HEK293 (cell line): ENCODE results near the gene CDKN2A.

Experiments used
- FEZF1 ChIP-seq: fragments of 450-650 bp; formaldehyde crosslinking; IDR thresholded peaks from 2 replicates; pipeline ENCODE4 v1.5.1; 2016; ENCODE audit warnings: missing biosample characterization, missing genetic modification characterization
- KLF9 ChIP-seq: fragments of 450-650 bp; formaldehyde crosslinking; IDR thresholded peaks from 2 replicates; pipeline ENCODE4 v1.5.1; 2016; ENCODE audit warnings: missing biosample characterization, missing genetic modification characterization, low read depth
- OVOL3 ChIP-seq: fragments of 450-650 bp; formaldehyde crosslinking; IDR thresholded peaks from 2 replicates; pipeline ENCODE4 v1.5.1; 2016; ENCODE audit warnings: missing biosample characterization, missing genetic modification characterization
- RBAK ChIP-seq: fragments of 450-650 bp; formaldehyde crosslinking; IDR thresholded peaks from 2 replicates; pipeline ENCODE4 v1.5.1; 2016; ENCODE audit warnings: missing biosample characterization, missing genetic modification characterization
- SP7 ChIP-seq: fragments of 450-650 bp; formaldehyde crosslinking; IDR thresholded peaks from 2 replicates; pipeline ENCODE4 v1.5.1; 2016; ENCODE audit warnings: missing biosample characterization, missing genetic modification characterization
- ZBTB17 ChIP-seq: fragments of 450-650 bp; formaldehyde crosslinking; IDR thresholded peaks from 2 replicates; pipeline ENCODE4 v1.5.1; 2016; ENCODE audit warnings: missing biosample characterization, missing genetic modification characterization
- ZFHX2 ChIP-seq: fragments of 450-650 bp; formaldehyde crosslinking; conservative IDR thresholded peaks from 2 replicates; pipeline ENCODE4 v1.5.1; 2016; ENCODE audit warnings: missing biosample characterization, missing genetic modification characterization
- ZNF121 ChIP-seq: fragments of 450-650 bp; formaldehyde crosslinking; IDR thresholded peaks from 2 replicates; pipeline ENCODE4 v1.5.1; 2016; ENCODE audit warnings: missing biosample characterization, missing genetic modification characterization
- ZNF23 ChIP-seq: fragments of 450-650 bp; formaldehyde crosslinking; IDR thresholded peaks from 2 replicates; pipeline ENCODE4 v1.5.1; 2016; ENCODE audit warnings: missing biosample characterization, missing genetic modification characterization, borderline replicate concordance
- ZNF391 ChIP-seq: fragments of 450-650 bp; formaldehyde crosslinking; IDR thresholded peaks from 2 replicates; pipeline ENCODE4 v1.5.1; 2016; ENCODE audit warnings: low read depth, missing biosample characterization, missing genetic modification characterization, borderline replicate concordance
- ZNF549 ChIP-seq: fragments of 450-650 bp; IDR thresholded peaks from 2 replicates; pipeline ENCODE4 v1.5.1; 2018; ENCODE audit warnings: missing biosample characterization, missing genetic modification characterization, mild to moderate bottlenecking, inconsistent platforms, moderate library complexity
- ZNF571 ChIP-seq: fragments of 450-650 bp; formaldehyde crosslinking; IDR thresholded peaks from 2 replicates; pipeline ENCODE4 v1.5.0; 2017; ENCODE audit warnings: missing biosample characterization, missing genetic modification characterization
- ZNF621 ChIP-seq: fragments of 450-650 bp; formaldehyde crosslinking; IDR thresholded peaks from 2 replicates; pipeline ENCODE4 v1.5.1; 2017; ENCODE audit warnings: missing biosample characterization, missing genetic modification characterization
- ZNF623 ChIP-seq: fragments of 450-650 bp; formaldehyde crosslinking; IDR thresholded peaks from 2 replicates; pipeline ENCODE4 v1.5.1; 2016; ENCODE audit warnings: missing biosample characterization, missing genetic modification characterization
- ZNF624 ChIP-seq: fragments of 450-650 bp; formaldehyde crosslinking; IDR thresholded peaks from 2 replicates; pipeline ENCODE4 v1.5.1; 2017; ENCODE audit warnings: missing biosample characterization, missing genetic modification characterization
- ZNF654 ChIP-seq: fragments of 450-650 bp; formaldehyde crosslinking; IDR thresholded peaks from 2 replicates; pipeline ENCODE4 v1.5.1; 2016; ENCODE audit warnings: low read depth, missing biosample characterization, missing genetic modification characterization
- ZNF791 ChIP-seq: fragments of 450-650 bp; formaldehyde crosslinking; IDR thresholded peaks from 2 replicates; pipeline ENCODE4 v1.5.1; 2016; ENCODE audit warnings: missing biosample characterization, missing genetic modification characterization
- TF ChIP-seq, protein P1 (sequence below): fragments of 450-650 bp; formaldehyde crosslinking; IDR thresholded peaks from 2 replicates; pipeline ENCODE4 v1.5.1; 2017; ENCODE audit warnings: missing biosample characterization, missing genetic modification characterization
- TF ChIP-seq, protein P2 (sequence below): fragments of 450-650 bp; formaldehyde crosslinking; conservative IDR thresholded peaks from 2 replicates; pipeline ENCODE4 v1.5.1; 2016; ENCODE audit warnings: low read depth, missing biosample characterization, missing genetic modification characterization
- TF ChIP-seq, protein P3 (sequence below): fragments of 450-650 bp; formaldehyde crosslinking; IDR thresholded peaks from 2 replicates; pipeline ENCODE4 v1.5.1; 2016; ENCODE audit warnings: missing biosample characterization, missing genetic modification characterization, low read depth
- TF ChIP-seq, protein P4 (sequence below): fragments of 450-650 bp; formaldehyde crosslinking; IDR thresholded peaks from 2 replicates; pipeline ENCODE4 v1.5.1; 2017; ENCODE audit warnings: missing biosample characterization, missing genetic modification characterization
- TF ChIP-seq, protein P5 (sequence below): fragments of 450-650 bp; IDR thresholded peaks from 2 replicates; pipeline ENCODE4 v1.5.1; 2018; ENCODE audit warnings: missing biosample characterization, mild to moderate bottlenecking, missing genetic modification characterization
- TF ChIP-seq, protein P6 (sequence below): fragments of 450-650 bp; formaldehyde crosslinking; optimal IDR thresholded peaks from 2 replicates; pipeline ENCODE3; 2016; ENCODE audit warnings: missing biosample characterization, mild to moderate bottlenecking, missing genetic modification characterization
- TF ChIP-seq, protein P7 (sequence below): fragments of 450-650 bp; formaldehyde crosslinking; IDR thresholded peaks from 2 replicates; pipeline ENCODE4 v1.5.1; 2016; ENCODE audit warnings: missing biosample characterization, missing genetic modification characterization

Gene CDKN2A

DNA sequence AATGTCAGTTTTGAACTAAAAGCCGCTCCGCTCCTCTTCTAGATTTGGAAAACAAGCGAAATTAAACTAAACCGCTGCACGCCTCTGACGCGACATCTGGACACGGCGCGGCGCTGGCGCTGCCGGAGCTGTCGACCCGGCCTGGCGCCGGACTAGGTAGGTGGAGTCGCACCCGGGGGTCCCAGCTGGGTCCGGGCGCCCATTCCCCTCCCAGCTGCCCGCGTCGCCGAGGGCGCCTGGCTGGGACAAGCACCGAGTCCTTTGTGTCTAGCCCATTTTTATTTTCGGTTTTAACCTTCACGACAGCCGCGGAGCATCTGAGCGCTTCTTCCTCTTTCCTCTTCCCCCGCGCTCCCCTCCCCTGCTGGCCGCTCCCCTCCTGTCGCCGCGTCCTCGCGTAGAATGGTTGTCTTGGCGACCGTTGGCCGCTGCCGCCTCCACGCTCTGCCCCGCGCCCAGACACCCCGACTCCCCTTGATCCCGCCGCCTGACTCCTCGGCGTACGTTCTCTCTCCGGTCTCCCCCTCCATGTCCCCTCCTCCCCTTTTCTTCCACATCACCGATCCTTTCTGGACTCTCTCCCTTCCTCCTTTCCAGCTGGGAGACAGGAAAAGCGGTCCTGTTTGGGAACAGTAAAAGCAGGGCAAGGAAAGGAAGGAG, 944 bp upstream of the CDKN2A start (continued):
- TF ChIP-seq, protein P1, sequence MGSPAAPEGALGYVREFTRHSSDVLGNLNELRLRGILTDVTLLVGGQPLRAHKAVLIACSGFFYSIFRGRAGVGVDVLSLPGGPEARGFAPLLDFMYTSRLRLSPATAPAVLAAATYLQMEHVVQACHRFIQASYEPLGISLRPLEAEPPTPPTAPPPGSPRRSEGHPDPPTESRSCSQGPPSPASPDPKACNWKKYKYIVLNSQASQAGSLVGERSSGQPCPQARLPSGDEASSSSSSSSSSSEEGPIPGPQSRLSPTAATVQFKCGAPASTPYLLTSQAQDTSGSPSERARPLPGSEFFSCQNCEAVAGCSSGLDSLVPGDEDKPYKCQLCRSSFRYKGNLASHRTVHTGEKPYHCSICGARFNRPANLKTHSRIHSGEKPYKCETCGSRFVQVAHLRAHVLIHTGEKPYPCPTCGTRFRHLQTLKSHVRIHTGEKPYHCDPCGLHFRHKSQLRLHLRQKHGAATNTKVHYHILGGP (tag by site-specific recombination), result no peak
- TF ChIP-seq KLF9 (tag by site-specific recombination) (no peak), ZNF654 (tag by site-specific recombination) (no peak), ZNF791 (tag by site-specific recombination) (no peak), OVOL3 (no peak), ZNF391 (no peak; the same call in 1 of the 2 replicates), ZBTB17 (tag by site-specific recombination) (peak; percentile 79; the same call in 1 of the 2 replicates), ZNF571 (tag by site-specific recombination) (no peak), ZNF23 (no peak), ZFHX2 (tag by site-specific recombination) (peak; percentile 74), SP7 (tag by site-specific recombination) (peak; percentile 32; the same call in 1 of the 2 replicates), ZNF121 (no peak), RBAK (tag by site-specific recombination) (no peak), FEZF1 (no peak), ZNF623 (tag by site-specific recombination) (no peak), ZNF624 (tag by site-specific recombination) (no peak), ZNF549 (no peak), ZNF621 (no peak)
- TF ChIP-seq, protein P2, sequence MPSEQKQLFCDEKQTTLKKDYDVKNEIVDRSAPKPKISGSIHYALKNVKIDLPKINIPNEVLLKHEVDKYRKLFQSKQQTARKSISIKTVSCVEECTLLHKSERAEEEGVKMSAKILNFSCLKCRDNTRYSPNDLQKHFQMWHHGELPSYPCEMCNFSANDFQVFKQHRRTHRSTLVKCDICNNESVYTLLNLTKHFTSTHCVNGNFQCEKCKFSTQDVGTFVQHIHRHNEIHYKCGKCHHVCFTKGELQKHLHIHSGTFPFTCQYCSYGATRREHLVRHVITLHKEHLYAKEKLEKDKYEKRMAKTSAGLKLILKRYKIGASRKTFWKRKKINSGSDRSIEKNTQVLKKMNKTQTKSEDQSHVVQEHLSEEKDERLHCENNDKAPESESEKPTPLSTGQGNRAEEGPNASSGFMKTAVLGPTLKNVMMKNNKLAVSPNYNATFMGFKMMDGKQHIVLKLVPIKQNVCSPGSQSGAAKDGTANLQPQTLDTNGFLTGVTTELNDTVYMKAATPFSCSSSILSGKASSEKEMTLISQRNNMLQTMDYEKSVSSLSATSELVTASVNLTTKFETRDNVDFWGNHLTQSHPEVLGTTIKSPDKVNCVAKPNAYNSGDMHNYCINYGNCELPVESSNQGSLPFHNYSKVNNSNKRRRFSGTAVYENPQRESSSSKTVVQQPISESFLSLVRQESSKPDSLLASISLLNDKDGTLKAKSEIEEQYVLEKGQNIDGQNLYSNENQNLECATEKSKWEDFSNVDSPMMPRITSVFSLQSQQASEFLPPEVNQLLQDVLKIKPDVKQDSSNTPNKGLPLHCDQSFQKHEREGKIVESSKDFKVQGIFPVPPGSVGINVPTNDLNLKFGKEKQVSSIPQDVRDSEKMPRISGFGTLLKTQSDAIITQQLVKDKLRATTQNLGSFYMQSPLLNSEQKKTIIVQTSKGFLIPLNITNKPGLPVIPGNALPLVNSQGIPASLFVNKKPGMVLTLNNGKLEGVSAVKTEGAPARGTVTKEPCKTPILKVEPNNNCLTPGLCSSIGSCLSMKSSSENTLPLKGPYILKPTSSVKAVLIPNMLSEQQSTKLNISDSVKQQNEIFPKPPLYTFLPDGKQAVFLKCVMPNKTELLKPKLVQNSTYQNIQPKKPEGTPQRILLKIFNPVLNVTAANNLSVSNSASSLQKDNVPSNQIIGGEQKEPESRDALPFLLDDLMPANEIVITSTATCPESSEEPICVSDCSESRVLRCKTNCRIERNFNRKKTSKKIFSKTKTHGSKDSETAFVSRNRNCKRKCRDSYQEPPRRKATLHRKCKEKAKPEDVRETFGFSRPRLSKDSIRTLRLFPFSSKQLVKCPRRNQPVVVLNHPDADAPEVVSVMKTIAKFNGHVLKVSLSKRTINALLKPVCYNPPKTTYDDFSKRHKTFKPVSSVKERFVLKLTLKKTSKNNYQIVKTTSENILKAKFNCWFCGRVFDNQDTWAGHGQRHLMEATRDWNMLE (tag by site-specific recombination), result no peak
- TF ChIP-seq, protein P3, sequence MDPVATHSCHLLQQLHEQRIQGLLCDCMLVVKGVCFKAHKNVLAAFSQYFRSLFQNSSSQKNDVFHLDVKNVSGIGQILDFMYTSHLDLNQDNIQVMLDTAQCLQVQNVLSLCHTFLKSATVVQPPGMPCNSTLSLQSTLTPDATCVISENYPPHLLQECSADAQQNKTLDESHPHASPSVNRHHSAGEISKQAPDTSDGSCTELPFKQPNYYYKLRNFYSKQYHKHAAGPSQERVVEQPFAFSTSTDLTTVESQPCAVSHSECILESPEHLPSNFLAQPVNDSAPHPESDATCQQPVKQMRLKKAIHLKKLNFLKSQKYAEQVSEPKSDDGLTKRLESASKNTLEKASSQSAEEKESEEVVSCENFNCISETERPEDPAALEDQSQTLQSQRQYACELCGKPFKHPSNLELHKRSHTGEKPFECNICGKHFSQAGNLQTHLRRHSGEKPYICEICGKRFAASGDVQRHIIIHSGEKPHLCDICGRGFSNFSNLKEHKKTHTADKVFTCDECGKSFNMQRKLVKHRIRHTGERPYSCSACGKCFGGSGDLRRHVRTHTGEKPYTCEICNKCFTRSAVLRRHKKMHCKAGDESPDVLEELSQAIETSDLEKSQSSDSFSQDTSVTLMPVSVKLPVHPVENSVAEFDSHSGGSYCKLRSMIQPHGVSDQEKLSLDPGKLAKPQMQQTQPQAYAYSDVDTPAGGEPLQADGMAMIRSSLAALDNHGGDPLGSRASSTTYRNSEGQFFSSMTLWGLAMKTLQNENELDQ, result no peak
- TF ChIP-seq, protein P4, sequence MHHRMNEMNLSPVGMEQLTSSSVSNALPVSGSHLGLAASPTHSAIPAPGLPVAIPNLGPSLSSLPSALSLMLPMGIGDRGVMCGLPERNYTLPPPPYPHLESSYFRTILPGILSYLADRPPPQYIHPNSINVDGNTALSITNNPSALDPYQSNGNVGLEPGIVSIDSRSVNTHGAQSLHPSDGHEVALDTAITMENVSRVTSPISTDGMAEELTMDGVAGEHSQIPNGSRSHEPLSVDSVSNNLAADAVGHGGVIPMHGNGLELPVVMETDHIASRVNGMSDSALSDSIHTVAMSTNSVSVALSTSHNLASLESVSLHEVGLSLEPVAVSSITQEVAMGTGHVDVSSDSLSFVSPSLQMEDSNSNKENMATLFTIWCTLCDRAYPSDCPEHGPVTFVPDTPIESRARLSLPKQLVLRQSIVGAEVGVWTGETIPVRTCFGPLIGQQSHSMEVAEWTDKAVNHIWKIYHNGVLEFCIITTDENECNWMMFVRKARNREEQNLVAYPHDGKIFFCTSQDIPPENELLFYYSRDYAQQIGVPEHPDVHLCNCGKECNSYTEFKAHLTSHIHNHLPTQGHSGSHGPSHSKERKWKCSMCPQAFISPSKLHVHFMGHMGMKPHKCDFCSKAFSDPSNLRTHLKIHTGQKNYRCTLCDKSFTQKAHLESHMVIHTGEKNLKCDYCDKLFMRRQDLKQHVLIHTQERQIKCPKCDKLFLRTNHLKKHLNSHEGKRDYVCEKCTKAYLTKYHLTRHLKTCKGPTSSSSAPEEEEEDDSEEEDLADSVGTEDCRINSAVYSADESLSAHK (tag by site-specific recombination), result no peak
- TF ChIP-seq, protein P5, sequence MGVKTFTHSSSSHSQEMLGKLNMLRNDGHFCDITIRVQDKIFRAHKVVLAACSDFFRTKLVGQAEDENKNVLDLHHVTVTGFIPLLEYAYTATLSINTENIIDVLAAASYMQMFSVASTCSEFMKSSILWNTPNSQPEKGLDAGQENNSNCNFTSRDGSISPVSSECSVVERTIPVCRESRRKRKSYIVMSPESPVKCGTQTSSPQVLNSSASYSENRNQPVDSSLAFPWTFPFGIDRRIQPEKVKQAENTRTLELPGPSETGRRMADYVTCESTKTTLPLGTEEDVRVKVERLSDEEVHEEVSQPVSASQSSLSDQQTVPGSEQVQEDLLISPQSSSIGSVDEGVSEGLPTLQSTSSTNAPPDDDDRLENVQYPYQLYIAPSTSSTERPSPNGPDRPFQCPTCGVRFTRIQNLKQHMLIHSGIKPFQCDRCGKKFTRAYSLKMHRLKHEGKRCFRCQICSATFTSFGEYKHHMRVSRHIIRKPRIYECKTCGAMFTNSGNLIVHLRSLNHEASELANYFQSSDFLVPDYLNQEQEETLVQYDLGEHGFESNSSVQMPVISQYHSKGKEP (tag by site-specific recombination), result no peak
- TF ChIP-seq, protein P6, sequence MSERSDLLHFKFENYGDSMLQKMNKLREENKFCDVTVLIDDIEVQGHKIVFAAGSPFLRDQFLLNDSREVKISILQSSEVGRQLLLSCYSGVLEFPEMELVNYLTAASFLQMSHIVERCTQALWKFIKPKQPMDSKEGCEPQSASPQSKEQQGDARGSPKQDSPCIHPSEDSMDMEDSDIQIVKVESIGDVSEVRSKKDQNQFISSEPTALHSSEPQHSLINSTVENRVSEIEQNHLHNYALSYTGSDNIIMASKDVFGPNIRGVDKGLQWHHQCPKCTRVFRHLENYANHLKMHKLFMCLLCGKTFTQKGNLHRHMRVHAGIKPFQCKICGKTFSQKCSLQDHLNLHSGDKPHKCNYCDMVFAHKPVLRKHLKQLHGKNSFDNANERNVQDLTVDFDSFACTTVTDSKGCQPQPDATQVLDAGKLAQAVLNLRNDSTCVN, result no peak
- TF ChIP-seq, protein P7, sequence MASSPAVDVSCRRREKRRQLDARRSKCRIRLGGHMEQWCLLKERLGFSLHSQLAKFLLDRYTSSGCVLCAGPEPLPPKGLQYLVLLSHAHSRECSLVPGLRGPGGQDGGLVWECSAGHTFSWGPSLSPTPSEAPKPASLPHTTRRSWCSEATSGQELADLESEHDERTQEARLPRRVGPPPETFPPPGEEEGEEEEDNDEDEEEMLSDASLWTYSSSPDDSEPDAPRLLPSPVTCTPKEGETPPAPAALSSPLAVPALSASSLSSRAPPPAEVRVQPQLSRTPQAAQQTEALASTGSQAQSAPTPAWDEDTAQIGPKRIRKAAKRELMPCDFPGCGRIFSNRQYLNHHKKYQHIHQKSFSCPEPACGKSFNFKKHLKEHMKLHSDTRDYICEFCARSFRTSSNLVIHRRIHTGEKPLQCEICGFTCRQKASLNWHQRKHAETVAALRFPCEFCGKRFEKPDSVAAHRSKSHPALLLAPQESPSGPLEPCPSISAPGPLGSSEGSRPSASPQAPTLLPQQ (tag by site-specific recombination), result no peak
